CD4-positive, alpha-beta T cell treated with Interferon alpha-2 for 1 hour (primary cell): ENCODE results near the gene MYH3.
"Not testable (repeated sequence)": the region's sequence is repeated elsewhere in the genome, so short reads cannot be mapped to it uniquely, and the experiment has no call there.

ENCODE experiments used
- DNase-seq, 2 donors: peaks; one replicate each; pipeline ENCODE4 v3.0.0-alpha.2; 2020 to 2022

The MYH3 gene

GRCh38 chr17:10657148-10657547, at the start of gene MYH3:
Gene MYH3 (minus strand): TSS chr17:10657309. CDS start chr17:10655064, 2,245 bp downstream.
- no peak for DNase-seq

DNA sequence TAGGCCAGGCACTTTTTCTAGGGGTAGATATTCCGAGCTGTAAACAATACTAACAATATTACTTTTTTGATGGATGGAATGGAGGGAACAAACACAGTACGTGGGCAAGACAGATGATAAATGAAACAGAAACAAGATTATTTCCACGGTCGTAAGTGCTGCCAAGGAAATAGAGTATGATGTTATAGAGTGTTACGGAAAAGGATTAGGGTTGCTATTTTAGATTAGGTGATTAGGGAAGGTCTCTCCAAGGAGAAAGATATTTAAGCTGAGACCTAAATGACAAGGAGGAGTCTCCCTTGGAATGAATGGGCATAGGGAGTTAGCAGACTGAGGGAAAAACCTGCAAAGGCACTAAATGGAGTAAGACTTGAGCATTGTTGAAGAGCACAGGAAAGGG, 48.6 kb upstream of the MYH3 start:
- no peak for DNase-seq

GRCh38 chr17:10702574-10702973, 45.5 kb upstream of the MYH3 start:
- no peak for DNase-seq

DNA sequence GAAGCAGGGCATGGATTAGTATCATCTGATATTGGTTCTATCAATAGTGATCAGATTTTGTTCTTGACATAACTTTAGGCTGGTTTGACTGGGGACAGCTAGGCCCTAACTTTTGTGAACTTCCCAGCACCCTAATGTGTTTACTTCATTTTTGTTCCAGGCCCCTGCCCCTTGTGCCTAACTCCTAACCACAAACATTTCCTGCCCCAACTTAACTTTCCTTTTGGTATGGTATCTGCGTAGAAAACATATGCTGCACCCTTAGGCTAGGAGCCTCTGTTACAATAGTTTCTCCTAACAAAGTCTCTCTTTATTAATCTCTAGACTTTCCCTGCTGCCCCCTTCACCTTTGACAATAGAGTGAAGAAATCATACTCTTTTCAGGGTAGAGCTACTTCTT, 42.7 kb upstream of the MYH3 start:
- peak; percentile 10 to 52 for DNase-seq

GRCh38 chr17:10698096-10698818, 41.1 kb upstream of the MYH3 start:
- DNase-seq = no peak

- DNase-seq = peak; percentile 91 to 92
Observed at GRCh38 chr17:10697092-10698081, 40.3 kb upstream of the MYH3 start, which contains the start of the genes ADPRM and SCO1. Gene ADPRM (plus strand): TSS chr17:10697594. CDS start chr17:10704927, 7,333 bp downstream. Gene SCO1 (minus strand): TSS chr17:10697533. CDS start chr17:10697507, 26 bp downstream.

- DNase-seq = not testable (repeated sequence)
Observed at GRCh38 chr17:10695875-10696407, 38.8 kb upstream of the MYH3 start.

GRCh38 chr17:10687499-10687898, 30.4 kb upstream of the MYH3 start:
- DNase-seq = no peak

DNA sequence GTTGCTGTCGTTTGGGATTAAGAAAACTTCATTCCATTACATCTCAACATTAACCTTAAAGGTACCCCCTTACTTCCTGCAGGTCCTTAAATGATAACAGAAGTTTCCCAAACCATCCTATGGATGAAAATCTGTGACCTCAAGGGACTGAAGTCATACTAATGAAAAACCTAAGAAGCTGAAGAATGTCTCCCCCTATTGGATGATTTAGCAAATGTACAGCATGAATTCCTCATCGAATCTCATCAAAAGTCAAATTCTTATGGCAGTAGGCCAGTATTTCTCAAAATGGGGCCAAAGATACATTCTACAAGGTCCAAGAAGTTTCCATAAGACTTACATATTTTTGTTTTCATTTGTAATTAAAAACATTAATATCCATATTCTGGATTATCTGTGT, 26.7 kb upstream of the MYH3 start:
- peak in 1 of 2 donors; percentile 21 for DNase-seq

DNA sequence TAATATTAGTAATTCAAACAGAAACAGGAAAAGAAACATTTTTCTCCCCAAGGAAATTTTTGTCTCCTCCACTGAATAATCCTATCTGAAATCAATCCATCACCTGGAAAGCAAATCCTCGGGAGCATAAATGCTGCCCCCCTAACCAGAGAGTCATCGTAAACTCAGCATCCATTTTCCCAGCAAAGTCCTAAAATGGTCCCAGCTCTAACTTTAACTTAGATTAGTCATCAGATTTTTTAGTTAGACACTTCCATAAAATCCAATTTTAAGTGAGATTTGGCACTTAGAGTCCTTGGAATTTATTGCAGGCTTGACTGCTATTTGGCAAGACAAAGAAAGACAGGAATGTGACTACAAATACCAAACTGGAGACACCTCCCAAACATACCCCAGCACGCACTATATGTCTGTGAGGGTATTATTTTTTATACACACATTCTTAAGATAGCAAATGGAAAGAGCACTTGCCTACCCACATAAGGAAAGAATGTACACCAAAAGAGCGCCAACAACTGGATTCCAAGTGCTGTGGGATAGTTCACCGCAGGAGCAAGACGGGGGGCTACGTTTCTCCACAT, 24.8 kb upstream of the MYH3 start:
- no peak for DNase-seq

DNA sequence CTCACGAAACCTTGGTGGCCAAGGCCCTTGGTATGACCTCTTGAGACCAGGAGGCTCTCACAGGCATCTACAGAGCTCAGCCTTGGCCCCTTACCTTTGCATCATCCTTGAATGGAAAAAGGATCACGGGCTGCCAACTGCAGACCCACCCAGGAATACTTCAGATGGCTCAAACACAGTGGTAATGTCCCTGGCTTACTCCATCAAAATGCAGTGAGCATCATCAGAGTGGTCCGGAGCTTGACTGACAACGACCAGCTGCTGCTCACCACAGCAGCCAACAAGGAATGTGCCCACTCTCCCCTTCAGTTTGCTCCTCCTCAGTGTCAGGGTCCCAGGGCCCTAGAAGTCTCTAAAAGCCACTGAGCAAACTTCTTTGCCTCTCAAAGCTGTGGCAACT, 17.6 kb upstream of the MYH3 start:
- DNase-seq = no peak

GRCh38 chr17:10673312-10673711, 16.2 kb upstream of the MYH3 start:
- DNase-seq = no peak

DNA sequence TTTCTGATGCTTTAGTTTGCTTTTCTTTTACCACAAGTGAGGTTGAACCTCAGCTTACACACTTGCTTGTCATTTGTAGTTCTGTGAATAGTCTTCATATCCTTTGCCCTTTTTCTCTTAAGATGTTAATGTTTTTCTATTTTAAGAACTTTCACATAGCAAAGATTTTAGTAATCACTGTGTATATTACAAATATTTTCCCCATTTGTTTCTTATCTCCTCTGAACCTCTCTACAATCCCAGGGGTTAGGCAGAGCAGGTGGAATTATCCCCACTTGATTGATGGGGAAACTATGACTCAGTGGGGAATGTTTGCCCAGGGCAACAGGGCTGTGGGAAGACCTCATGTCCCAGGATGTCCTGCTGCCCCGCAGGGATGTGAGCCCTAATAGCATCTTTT, 11.7 kb upstream of the MYH3 start:
- DNase-seq = no peak

DNA sequence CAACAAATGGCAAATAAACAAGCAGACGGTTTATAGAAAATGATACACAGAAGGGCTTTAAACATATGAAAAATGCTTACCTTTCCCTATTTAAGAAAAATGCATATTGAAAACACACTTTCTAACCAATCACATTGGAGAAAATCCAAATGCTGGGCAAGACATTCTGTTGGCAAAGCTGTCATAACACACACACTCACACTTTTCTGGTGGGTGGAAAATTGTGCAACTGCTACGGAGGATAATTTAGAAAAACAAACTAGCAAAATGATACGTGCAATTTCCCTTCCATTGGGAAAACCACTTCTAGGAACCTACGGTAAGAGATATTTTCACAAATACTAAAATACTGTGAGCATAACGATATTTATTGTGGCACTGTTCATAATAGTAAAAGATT, 9.8 kb upstream of the MYH3 start:
- no peak for DNase-seq

DNA sequence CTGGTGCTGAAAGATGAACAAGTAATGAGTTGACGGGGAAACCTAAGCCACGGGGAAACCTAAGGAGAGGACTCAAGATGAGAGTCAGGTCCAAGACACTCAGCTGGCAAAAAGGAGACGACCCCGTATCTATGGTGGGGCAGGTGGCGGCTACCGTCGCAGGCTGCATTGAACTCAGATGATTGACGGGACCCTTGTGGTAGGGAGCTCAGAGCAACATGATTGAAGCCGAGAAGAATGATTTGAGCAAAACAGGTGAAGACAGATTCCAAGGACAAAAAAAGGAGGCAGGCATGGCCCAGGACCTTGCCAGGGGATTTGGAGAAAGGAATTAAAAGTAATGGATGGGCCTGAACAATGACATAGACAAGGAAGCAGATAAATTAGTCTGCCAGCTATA, 7.5 kb upstream of the MYH3 start:
- no peak for DNase-seq

- no peak for DNase-seq
Observed at GRCh38 chr17:10663231-10663630, 6.1 kb upstream of the MYH3 start.

DNA sequence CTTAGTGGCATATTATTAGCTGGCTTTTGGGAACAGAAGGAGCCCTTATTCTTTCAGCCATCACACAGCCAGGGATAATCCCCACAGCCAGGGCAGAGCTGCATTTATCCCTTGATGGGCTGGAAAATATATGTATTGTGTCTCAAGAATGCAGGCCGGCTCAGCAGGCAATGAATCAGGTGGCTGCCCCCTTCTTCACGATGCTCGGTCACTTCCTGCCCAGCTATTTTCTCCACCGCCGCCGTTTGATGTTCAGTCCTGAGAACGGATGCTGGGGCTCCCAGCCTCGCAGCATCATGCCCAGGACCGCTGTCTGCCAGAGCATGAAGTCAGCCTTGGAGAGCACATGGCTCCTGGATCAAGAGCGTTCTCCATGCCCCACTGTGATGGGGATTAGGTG, 4.3 kb upstream of the MYH3 start:
- no peak for DNase-seq

- DNase-seq = no peak
Observed at GRCh38 chr17:10657879-10658278, 770 bp upstream of the MYH3 start.

DNA sequence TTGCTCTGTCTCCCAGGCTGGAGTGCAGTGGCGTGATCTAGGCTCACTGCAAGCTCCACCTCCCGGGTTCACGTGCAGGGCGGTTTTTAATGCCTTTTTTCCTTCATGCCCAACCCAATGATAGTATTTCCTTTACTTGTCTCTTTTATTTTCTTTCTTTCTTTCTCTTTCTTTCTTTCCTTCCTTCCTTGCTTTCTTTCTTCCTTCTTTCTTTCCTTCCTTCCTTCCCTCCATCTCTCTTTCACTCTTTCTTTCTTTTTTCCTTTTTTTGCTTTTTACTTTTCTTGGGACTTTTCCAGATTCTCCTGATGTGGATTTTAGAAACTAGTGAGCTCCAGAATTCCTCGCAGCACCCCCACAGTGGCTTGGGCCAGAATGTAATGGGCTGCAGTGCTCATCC, 3.1 kb downstream of the MYH3 start:
- DNase-seq = no peak

DNA sequence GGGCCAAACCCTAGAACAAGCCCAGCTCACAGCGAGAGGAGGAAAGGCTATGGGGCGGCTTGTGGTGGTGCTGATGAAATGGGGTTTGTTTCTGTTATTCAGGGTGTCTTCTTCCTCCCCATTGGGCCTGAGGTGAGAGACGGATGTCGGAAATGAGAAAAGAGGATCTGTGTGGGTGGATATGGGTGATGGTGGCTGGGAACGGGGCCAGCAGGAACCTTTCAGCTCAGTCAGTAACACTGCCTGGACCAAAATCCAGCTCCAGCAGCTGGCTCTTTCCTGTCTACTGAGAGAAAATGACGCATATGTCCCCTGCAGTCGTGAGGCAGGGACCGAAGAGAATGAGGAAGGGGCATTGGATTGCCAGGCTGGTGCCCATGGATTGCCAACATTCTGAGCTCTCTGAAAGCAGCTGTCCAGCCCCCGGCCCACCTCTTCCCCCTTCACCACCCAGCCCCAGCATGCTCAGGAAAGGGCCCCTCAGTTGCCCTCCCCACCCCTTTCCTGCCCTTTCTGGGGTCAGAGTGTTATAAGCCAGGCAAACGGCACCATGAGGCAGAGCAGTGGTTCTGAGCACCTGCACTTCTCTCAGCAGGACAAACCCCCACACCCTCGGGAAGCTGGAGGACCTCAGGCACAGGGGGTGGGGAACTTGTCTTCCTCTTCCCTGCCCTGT, 4.0 kb downstream of the MYH3 start:
- DNase-seq = no peak

- no peak for DNase-seq
Observed at GRCh38 chr17:10651927-10652326, 5.2 kb downstream of the MYH3 start.

- DNase-seq = no peak
Observed at GRCh38 chr17:10649602-10650001, 7.5 kb downstream of the MYH3 start.

DNA sequence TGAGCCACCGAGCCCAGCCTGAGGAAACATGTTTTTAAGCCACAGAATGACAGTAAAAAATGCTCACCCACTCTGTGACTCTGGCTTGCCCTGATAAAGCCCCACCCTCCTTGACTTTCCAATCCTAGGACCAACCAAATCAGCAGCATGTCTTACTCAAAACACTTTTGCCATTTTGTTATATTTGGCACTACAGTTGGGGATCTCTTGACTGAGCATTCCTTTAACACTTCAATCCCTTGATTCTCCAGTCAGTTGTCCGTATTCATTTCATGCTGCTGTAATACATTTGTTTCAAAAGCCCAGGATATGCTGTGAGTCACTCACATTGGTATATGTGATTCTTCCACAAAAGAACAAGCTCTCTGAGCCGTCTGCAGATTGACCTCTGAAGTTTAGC, 8.2 kb downstream of the MYH3 start:
- no peak for DNase-seq
